Endothelial cell (in vitro differentiated cells): ENCODE results near the gene ZFP1. TPM values are rescaled to one million over a fixed set of nuclear protein-coding genes. Genes with fewer than 3 reads are reported as not detected.

Experiments
- DNase-seq: peaks from one replicate; pipeline ENCODE4 v3.0.0; 2021; ENCODE audit warnings: low spot score
- H3K27ac Mint-ChIP-seq: one replicate; pipeline ENCODE4 v1.8.0; 2021; ENCODE audit warnings: mixed read lengths, inconsistent platforms; ENCODE audit not compliant: unreplicated experiment
- H3K27me3 Mint-ChIP-seq: one replicate; pipeline ENCODE4 v1.8.0; 2021; ENCODE audit warnings: mild to moderate bottlenecking, moderate library complexity, mixed read lengths, inconsistent platforms; ENCODE audit not compliant: unreplicated experiment
- H3K36me3 Mint-ChIP-seq: one replicate; pipeline ENCODE4 v1.8.0; 2021; ENCODE audit warnings: mild to moderate bottlenecking, low read depth, mixed read lengths, inconsistent platforms; ENCODE audit not compliant: unreplicated experiment
- H3K4me1 Mint-ChIP-seq: one replicate; pipeline ENCODE4 v1.8.0; 2021; ENCODE audit warnings: mild to moderate bottlenecking, mixed read lengths, inconsistent platforms; ENCODE audit not compliant: unreplicated experiment
- H3K4me3 Mint-ChIP-seq: one replicate; pipeline ENCODE4 v1.8.0; 2021; ENCODE audit warnings: mild to moderate bottlenecking, mixed read lengths, inconsistent platforms; ENCODE audit not compliant: unreplicated experiment
- H3K9me3 Mint-ChIP-seq: one replicate; pipeline ENCODE4 v1.8.0; 2021; ENCODE audit warnings: mixed read lengths, inconsistent platforms; ENCODE audit not compliant: unreplicated experiment
- total RNA-seq: library from RNA; stranded (reverse); fragmentation: NEBNext Ultra II Directional; extraction: Animal tissue kit (Norgen Biotek cat#: 25700); gene quantifications from one replicate; pipeline ENCODE4 v1.2.1, GENCODE V29; 2021; ENCODE audit not compliant: unreplicated experiment
- TF ChIP-seq, protein P1 (sequence below): fragments of 200-600 bp; sonication (generic); IDR thresholded peaks from one replicate; pipeline ENCODE4 v1.5.0; 2021; ENCODE audit warnings: antibody characterized with exemption; ENCODE audit not compliant: unreplicated experiment

Gene ZFP1
- total RNA-seq, 1 donor from 2014 or later: 12.0 TPM

DNA sequence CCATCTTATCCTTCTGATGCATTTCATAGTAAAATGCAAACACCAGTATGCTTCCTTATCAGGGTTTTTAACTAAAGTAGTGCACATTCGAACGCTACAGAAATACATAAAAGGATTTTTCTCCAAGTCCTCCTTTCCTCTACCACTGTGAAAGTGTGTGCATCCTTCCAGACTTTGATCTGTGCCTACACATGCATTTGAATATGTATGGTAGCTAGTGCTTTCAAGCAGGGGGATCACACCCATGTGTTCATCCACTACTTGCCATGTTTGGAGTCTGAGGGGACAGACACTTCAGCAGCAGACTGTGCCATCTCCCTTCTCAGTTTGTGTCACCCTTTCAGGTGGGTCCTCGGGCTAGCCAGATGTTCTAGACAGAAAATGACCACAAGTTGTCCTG, 46.7 kb upstream of the ZFP1 start:
- no peaks in the 10 kb centered on the region for H3K9me3 Mint-ChIP-seq
- no peak for DNase-seq
- TF ChIP-seq, protein P1, sequence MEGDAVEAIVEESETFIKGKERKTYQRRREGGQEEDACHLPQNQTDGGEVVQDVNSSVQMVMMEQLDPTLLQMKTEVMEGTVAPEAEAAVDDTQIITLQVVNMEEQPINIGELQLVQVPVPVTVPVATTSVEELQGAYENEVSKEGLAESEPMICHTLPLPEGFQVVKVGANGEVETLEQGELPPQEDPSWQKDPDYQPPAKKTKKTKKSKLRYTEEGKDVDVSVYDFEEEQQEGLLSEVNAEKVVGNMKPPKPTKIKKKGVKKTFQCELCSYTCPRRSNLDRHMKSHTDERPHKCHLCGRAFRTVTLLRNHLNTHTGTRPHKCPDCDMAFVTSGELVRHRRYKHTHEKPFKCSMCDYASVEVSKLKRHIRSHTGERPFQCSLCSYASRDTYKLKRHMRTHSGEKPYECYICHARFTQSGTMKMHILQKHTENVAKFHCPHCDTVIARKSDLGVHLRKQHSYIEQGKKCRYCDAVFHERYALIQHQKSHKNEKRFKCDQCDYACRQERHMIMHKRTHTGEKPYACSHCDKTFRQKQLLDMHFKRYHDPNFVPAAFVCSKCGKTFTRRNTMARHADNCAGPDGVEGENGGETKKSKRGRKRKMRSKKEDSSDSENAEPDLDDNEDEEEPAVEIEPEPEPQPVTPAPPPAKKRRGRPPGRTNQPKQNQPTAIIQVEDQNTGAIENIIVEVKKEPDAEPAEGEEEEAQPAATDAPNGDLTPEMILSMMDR: no peak
- H3K27ac Mint-ChIP-seq: peak overlapping the region; percentile 39
- peaks cover 75% of the 10 kb centered on the region for H3K4me1 Mint-ChIP-seq
- H3K27me3 Mint-ChIP-seq: peaks cover 19% of the 10 kb centered on the region
- peak overlapping the region; percentile 22 for H3K4me3 Mint-ChIP-seq
- H3K36me3 Mint-ChIP-seq: peaks cover 32% of the 10 kb centered on the region

DNA sequence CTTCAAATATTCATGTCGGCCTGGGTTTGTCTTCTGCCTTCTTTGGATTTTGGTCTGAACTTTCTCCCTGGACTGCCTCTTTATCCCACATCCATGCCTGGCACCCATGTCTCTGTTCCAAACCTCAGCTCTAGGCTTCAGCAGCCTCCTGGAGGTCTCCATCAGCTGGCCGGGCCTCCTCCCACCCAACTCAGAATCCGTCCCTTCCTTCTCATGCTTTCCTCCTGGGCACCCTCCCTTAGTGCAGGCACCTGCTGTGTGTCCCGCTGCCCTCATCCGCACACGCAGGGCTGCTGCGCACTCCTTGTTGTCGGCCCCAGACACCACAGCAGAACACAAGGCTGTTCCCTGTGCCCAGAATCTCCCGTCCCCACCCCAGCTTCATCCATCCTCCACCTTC, 45.7 kb upstream of the ZFP1 start:
- H3K27me3 Mint-ChIP-seq: peaks cover 16% of the 10 kb centered on the region
- peak overlapping the region; percentile 64 for H3K4me3 Mint-ChIP-seq
- H3K27ac Mint-ChIP-seq: peak overlapping the region; percentile 69
- H3K9me3 Mint-ChIP-seq: no peaks in the 10 kb centered on the region
- peaks cover 77% of the 10 kb centered on the region for H3K4me1 Mint-ChIP-seq
- no peak for DNase-seq
- TF ChIP-seq, protein P1: no peak
- peaks cover 38% of the 10 kb centered on the region for H3K36me3 Mint-ChIP-seq

DNA sequence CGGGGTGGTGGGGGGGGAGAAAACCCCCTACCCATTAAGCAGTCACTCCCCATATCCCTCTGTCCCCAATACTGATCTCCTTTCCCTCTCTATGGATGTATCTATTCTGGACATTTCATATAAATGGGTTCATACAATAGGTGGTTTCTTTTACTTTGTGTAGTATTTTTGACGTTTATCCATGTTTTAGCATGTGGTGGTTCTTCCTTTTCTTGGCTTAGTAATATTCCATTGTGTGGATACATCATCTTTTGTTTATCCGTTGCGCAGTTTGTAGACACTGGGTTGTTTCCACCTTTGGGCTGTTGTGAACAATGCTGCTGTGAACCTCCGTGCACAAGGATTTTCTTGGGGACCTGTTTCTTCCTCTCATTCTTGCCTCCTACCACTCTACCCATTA, 44.3 kb upstream of the ZFP1 start:
- peaks cover 15% of the 10 kb centered on the region for H3K27me3 Mint-ChIP-seq
- TF ChIP-seq, protein P1: no peak
- peaks cover 42% of the 10 kb centered on the region for H3K36me3 Mint-ChIP-seq
- H3K4me3 Mint-ChIP-seq: peak overlapping the region; percentile 43
- no peak overlapping the region for H3K27ac Mint-ChIP-seq
- H3K4me1 Mint-ChIP-seq: peaks cover 73% of the 10 kb centered on the region
- H3K9me3 Mint-ChIP-seq: no peaks in the 10 kb centered on the region
- no peak for DNase-seq

DNA sequence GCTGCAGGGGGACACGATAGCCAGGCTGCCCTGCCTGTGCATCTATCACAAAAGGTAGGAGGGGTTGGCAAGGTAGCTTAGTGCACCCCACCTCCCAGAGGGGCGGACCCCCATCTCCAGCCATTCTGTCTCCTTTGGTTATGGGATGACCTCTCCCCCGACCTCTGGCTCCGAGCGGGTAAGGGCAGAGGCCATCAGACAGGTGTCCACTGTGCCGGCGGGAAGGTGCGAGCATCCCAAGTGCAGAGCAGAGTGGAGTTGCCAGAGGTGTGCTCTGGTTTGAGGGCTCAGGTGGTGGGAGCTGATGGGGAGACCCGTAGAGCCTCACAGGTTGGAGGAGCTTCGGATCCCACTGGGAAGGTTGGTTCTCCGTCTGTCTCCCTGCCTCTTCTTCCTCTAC, 43.5 kb upstream of the ZFP1 start:
- Mint-ChIP-seq H3K27me3 (peaks cover 14% of the 10 kb centered on the region), H3K4me3 (peak overlapping the region; percentile 74), H3K36me3 (peaks cover 46% of the 10 kb centered on the region), H3K27ac (peak overlapping the region; percentile 15), H3K9me3 (no peaks in the 10 kb centered on the region), H3K4me1 (peaks cover 73% of the 10 kb centered on the region)
- no peak for DNase-seq
- TF ChIP-seq, protein P1: no peak

DNA sequence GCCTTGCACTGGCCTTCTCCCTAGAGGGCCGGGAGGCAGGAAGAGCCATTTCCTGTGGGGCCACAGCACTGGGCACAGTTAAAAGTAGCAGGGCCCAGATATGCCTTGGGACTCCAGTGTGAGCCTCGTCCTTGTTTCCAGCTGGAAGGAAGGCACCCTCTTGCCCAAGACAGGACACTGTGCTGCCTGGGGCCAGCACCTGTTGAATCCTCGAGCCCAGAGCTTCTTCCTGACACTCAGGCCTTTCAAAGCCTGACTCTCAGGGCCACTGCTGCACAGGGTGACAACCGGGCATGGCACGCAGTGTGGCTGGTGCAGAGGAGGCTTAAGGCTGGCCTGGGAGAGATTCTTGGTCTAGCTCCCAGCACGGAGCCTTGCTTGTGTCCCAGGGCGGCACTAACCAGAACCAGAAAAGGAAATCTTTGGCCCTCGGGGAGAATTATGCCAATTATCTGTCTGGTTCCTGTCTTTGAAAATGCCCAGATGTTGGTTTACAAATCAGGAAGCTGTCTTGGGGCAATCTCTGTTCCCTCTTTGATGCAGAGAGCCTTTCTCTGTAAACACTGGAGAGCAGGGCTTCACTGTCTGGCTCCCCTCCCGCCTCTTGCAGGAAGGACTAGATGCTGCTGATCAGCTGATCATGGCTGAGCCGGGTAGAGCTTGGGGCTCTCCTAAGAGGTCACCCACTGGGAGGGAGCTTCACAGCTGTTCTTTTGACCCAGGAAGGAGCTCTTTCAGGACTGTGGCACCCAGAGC, 42.8 kb upstream of the ZFP1 start:
- peak overlapping the region; percentile 73 for H3K4me3 Mint-ChIP-seq
- H3K27me3 Mint-ChIP-seq: peaks cover 11% of the 10 kb centered on the region
- no peaks in the 10 kb centered on the region for H3K9me3 Mint-ChIP-seq
- H3K27ac Mint-ChIP-seq: peak overlapping the region; percentile 85
- H3K4me1 Mint-ChIP-seq: peaks cover 73% of the 10 kb centered on the region
- TF ChIP-seq, protein P1: no peak
- peaks cover 46% of the 10 kb centered on the region for H3K36me3 Mint-ChIP-seq
- no peak for DNase-seq
